Stromal cell of bone marrow (primary cell): ENCODE data around the gene PPFIBP1.

Experiments
- DNase-seq: peaks from one replicate; pipeline ENCODE4 v3.0.0-alpha.2; 2012; ENCODE audit warnings: low read depth

PPFIBP1 gene

GRCh38 chr12:27513155-27513824 is 10.7 kb upstream of the PPFIBP1 start:
- DNase-seq = no peak

- no peak for DNase-seq
Measured at GRCh38 chr12:27515671-27516070, 8.3 kb upstream of the PPFIBP1 start.

- no peak for DNase-seq
Measured at GRCh38 chr12:27516625-27517024, 7.4 kb upstream of the PPFIBP1 start.

DNA sequence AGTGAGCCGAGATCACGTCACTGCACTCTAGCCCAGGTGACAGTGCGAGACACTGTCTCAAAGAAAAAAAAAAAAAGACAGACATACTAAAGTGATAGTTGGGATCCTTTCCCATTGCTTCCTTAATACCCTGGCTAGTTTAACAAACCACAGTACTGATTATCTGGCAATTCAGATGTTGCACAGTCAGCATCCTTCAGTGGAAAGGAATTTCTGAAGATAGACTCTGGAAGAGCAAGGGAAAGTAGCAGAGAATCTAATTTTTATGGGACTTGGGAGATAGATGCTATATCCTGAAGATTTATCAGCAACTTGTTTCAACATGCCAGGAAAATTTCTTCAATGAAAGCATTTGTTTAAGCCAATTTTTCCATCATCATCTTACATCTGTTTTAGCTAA is 6.5 kb upstream of the PPFIBP1 start:
- no peak for DNase-seq

DNA sequence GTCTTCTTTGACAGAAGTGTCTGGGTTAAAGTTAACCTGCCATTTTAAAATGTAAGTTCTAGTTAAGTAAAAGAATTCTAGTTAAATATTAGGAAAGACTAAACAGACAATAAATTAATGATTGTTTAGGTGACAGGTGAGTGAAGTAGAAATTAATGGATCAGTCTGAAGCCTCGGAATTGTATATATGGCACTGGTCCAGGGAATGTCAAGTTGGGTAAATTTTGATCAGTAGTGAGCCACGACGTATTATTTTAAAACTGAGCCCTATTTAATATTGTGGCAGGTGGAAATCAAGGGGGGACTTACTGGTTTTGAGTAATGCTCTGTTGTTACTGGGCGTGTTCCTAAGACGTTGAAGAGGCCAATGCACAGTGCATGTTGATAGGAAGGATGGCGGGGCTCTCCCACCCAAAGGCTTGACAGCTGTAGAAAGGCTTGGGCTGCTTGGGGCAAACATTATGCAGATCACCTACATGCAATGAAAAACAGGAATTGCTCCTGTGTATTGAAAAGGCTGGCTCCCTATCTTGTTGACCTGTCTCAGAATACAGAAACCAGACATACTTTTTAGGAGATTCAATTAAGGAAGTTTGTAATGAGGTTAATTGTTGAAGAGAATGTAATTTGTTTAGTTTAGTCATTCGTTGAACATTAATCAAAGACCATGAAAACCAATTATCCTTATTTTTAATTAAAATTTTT is 5.9 kb upstream of the PPFIBP1 start:
- DNase-seq = no peak

DNA sequence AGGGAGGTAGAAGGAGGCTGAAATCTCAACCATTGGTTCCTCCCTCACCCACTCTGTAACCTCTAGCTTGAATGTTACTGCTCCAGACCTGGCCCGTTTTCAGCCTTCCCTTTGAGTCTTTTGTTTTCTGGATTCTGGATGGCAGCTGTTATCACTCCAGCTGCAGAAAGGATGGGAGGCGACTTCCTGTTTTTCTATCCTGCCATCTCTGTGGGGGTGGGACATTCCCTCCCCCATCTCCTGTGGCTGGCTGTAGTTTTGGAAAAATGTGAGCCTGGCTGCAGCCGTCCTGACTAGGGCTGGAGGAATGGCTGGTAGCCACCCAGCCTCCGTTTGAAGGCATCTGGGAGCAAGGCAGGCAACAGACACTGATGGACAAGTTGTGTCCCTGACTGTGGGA is 2.9 kb upstream of the PPFIBP1 start:
- DNase-seq = no peak

DNA sequence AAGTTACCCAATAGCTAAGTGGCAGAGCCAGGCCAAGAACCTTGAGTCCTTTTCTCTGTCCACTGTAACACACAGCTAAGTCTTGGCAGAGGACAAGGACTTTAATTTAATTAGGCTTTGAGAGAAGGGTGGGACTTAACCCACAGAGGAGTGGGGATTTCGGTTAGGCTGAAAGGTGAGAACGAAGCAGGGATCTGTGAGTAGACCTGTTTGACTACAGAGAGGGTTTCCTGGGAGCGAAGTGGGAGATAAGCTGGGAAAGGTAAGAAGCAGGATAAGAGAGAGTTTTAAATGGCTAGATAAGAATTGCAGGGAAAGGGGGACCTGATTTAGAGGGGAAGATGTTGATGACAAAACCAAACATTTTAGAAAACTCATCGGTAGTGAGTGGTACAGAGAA is 2.0 kb upstream of the PPFIBP1 start:
- DNase-seq = no peak

DNA sequence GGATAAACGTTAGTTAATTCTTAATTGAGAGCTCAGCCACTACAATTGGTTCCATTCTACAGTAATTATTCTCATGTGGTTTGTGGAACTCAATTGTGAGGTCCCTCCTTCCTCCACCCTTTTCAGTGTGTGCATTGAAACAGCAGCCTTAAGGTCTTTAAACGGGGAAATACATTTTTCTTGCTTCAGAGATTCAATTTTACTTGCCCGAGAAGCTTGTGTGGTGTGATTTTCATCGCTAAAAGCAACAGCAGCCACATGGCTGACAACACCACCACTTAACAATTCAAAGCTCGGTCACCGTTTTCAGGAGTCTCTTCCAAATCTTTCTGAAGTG is 733 bp upstream of the PPFIBP1 start:
- no peak for DNase-seq

GRCh38 chr12:27524494-27524835 is 459 bp downstream of the PPFIBP1 start:
- DNase-seq = no peak

DNA sequence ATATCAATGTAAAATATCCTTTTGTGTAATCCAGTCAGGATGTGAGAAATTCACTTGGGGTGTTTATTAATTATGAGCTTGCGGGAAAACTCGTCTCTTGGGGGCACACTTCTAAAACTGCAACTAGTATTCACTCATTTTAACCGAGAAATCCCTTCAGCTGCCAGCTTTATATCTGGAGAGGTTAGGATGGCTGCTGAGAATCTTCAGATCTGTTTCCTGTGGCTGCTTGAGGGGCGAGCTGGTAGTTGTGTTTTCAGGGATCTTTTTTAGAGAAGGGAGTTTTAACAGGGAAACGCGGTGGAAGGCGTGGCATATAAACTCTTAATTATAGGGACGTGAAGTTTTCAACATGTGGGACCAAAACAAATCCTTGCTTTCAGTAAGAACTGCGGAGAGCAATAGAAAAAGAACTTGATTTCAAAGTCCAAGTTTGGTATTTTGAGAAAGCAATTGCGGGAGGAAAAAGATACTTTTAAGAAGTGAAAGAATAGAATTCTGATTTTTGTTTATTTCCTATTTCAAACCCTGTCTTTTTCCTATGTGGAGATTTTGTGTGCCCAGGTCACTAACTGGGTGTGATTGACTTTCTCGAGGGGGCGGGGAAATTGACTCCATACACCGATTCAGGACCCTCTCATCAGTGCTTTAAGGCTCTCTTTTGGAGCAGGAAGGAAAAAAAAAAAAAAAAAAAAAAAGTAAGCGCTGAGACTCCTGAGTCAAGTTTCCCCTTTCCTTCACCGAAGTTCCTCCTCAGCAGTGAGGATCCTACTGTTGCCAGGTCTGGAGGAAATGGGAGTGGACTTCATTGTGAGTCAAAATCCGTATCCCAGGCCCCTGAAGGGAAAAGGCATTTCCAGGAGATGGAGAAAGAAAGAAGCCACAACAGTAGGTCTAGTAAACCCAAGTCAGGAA is 1.1 kb downstream of the PPFIBP1 start:
- peak; percentile 81 for DNase-seq

- no peak for DNase-seq
Measured at GRCh38 chr12:27527512-27527911, 3.5 kb downstream of the PPFIBP1 start.

- no peak for DNase-seq
Measured at GRCh38 chr12:27528788-27529187, 4.8 kb downstream of the PPFIBP1 start.

DNA sequence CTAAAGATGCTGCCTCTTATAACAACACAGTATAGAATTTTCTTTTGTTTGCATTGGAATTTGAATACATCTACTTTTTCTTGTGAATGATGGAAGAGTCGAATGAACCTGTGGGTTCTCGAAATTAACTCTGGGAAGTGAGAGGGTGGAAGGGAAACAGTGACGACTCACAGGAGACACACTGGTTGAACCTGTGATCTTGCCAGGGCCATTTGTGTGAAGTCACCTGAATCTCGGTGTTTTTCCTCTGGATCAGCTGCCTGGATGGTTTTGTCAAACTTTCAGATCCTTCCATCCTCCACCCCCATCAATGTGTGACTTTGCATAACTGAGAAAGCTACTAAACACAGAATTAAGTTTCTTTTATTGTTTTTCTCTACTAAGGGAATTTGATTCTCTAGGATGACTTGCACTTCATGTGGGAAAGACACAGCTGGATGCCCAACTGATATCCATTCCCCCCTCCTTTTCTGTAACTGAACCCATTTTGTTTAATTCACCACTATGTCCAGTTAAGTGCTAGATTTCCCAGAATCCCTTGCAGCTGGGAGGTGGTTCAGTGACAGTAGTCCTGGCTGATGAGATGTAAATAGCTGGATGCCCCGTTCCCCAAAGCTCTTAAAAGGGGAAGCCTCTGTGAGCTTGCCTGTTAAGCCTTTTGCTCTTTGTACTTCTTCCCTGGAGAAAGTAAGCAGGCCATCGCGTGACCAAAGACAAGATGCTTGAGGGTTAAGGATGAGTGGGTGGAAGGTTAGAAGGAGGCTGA is 6.3 kb downstream of the PPFIBP1 start:
- no peak for DNase-seq

DNA sequence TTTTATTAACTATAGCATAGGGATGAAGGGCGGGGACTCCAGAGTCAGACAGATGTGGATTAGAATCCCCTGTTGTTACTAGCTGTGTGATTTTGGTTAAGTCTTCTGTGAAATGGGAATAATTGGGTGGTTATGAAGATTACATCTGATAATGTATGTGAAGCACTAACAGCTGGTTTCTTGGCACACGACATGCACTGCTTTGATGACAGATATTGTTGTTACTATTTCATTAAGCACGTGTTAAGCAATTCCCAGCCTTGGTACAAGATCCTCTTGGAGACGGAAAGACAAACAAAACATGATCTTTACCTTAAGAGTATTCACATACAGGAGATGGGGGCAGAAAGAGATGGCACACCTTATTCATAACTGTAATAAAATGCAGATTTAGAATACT is 7.9 kb downstream of the PPFIBP1 start:
- no peak for DNase-seq

DNA sequence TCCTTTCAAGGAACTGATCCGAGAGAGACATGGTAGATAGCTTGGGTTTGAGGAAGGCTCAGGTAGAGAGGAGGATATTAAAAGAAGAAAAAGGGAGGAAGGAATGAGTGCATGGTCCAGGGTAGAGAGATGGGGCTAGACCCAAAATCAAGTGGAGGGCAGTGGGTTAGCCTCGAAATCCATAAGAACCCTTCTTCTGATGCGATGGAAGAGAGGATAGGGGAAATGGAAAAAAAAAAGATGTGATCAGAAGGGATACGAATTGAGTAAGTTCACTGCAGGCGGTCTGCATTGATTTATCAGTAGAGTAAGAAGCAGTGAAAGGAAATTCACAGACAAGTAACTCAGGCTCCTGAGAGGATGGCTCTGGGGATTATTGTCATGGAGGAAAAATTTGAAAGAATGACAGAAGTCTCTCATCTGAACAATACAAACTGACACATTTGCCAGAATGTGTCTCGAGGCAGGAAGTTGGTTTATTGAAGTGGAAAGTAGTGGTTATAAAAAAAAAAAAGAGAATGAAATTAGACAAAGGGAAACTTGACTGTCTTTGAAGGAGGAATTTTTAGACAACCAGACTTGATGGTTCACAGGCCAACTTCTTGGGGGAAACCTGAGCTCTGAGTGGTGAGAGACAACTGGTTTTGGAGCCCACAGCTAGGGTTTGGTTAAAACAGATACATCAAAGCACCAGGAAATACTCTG is 10.2 kb downstream of the PPFIBP1 start:
- no peak for DNase-seq

DNA sequence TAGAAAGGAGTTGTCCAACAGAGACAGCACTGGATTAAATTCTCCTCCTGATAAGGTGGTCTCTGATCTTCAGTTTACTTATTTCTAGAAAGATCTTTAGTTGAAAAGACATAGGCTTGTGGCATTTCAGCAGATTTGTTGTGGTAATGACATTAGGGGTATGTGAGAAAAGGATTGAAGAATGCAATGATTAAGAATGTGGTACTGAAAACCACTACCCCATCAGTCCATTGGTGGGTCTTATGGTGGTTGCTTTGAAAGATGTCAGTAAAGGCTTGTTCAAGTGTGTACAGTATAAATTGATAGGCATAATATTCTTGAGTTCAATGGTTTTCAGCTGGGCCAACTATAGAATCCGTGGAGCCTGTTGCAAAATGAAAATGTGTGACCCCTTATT is 10.8 kb downstream of the PPFIBP1 start:
- DNase-seq = no peak

- DNase-seq = no peak
Measured at GRCh38 chr12:27535318-27535717, 11.3 kb downstream of the PPFIBP1 start.

- DNase-seq = no peak
Measured at GRCh38 chr12:27537855-27538675, 14.1 kb downstream of the PPFIBP1 start.

DNA sequence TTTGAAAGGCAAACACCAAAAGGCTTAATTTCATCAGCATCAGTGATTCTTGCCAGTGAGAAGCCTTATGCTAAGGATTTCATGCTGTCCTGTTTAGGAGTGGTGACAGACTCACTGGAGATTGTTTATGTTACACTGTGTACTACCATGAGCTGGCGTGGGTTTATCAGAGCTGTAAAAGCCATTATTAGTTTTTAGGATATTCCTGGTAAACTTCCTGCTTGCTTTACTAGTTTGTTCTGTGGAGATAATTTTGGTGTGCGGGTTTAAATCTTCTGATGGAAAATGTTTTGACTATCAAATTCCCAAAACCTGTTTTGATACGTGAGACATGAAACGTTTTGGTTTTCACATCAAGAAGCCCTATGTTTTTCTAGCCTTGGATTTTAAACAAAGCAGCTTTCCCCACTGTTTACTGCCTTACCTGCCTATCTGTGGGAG is 15.2 kb downstream of the PPFIBP1 start:
- DNase-seq = no peak

- DNase-seq = no peak
Measured at GRCh38 chr12:27541031-27541719, 17.2 kb downstream of the PPFIBP1 start.
